GM12878 (cell line): ENCODE results near the gene C2orf68. TPM values are rescaled to one million over a fixed set of nuclear protein-coding genes. Genes with fewer than 3 reads are reported as not detected.

Experiments
- ATAC-seq: fragments of 200-7000 bp; cut with Tn5 transposase; 3 replicates; pipeline ENCODE4 v1.9.1; 2020; ENCODE audit warnings: mild to moderate bottlenecking, moderate library complexity
- BruUV-seq: library from RNA; stranded (reverse); fragments of 400-500 nt; replicated peaks from 2 replicates; lab custom pipeline; 2021; lab: Mats Ljungman, UMichigan
- CTCF ChIA-PET: fragments of 300-600 bp; sonication (Branson Sonifier 250); formaldehyde crosslinking; extraction: SDS; loops from one replicate; lab custom pipeline; 2021; ENCODE audit warnings: inconsistent platforms; lab: Yijun Ruan, JAX
- POLR2A ChIA-PET: fragments of 350-600 bp; formaldehyde crosslinking; extraction: SDS; loops from one replicate; lab custom pipeline; 2021; ENCODE audit warnings: inconsistent platforms; lab: Charles Lee
- RAD21 ChIA-PET: fragments of 300-600 bp; sonication (Branson Sonifier 250); formaldehyde crosslinking; loops from one replicate; lab custom pipeline; 2023; ENCODE audit warnings: antibody characterized with exemption; ENCODE audit not compliant: unreplicated experiment; lab: Charles Lee
- SMC1A ChIA-PET: fragments of 300-600 bp; sonication (Branson Sonifier 250); formaldehyde crosslinking; loops from one replicate; lab custom pipeline; 2023; ENCODE audit not compliant: unreplicated experiment, uncharacterized antibody; lab: Charles Lee
- DNase-seq: peaks from one replicate; pipeline ENCODE4 v3.0.0-alpha.2; 2011; ENCODE audit warnings: low read depth, low spot score
- FAIRE-seq: peaks from 3 replicates; lab custom pipeline; 2011; peaks lifted over from hg19 to GRCh38; lab: Jason Lieb, UNC
- H2AFZ ChIP-seq: 2 replicates; pipeline ENCODE4 v1.6.0; 2011; ENCODE audit warnings: low read depth, low read length, control low read depth; ENCODE audit not compliant: control insufficient read depth
- H3K27ac ChIP-seq: 2 replicates; pipeline ENCODE4 v1.5.1; 2011; ENCODE audit warnings: control low read depth; ENCODE audit not compliant: control insufficient read depth, insufficient read depth
- H3K27me3 ChIP-seq, 2 experiments: replicated peaks in 1 of 2; 2 replicates each; pipeline versions ENCODE4 v1.6.0 to v1.6.1; 2011; ENCODE audit warnings: low read length in 1 of 2; ENCODE audit not compliant: control insufficient read depth in 2 of 2, insufficient read depth in 2 of 2
- H3K36me3 ChIP-seq, 2 experiments: 2 replicates each; pipeline ENCODE4 v1.5.1; 2011; ENCODE audit warnings: low read length in 1 of 2; ENCODE audit not compliant: control insufficient read depth in 2 of 2, insufficient read depth in 2 of 2
- H3K4me1 ChIP-seq: 2 replicates; pipeline ENCODE4 v1.6.1; 2011; ENCODE audit warnings: mild to moderate bottlenecking, low read length, moderate library complexity, mixed read lengths; ENCODE audit not compliant: control insufficient read depth, insufficient read depth
- H3K4me2 ChIP-seq: 2 replicates; pipeline ENCODE4 v1.6.0; 2011; ENCODE audit warnings: control low read depth; ENCODE audit not compliant: control insufficient read depth, insufficient read depth
- H3K4me3 ChIP-seq: fragments of 200-600 bp; sonication (generic); 2 replicates; pipeline ENCODE4 v1.5.1; 2016
- H3K79me2 ChIP-seq: 2 replicates; pipeline ENCODE4 v1.6.0; 2011; ENCODE audit warnings: low read length; ENCODE audit not compliant: control insufficient read depth, insufficient read depth
- H3K9ac ChIP-seq: 2 replicates; pipeline ENCODE4 v1.8.0; 2011; ENCODE audit warnings: low read length, control low read depth, mixed read lengths; ENCODE audit not compliant: control insufficient read depth, insufficient read depth
- H3K9me3 ChIP-seq: replicated peaks from 3 replicates; pipeline ENCODE4 v1.5.1; 2011; ENCODE audit warnings: mild to moderate bottlenecking, low read length; ENCODE audit not compliant: control insufficient read depth, insufficient read depth
- H4K20me1 ChIP-seq: 2 replicates; pipeline ENCODE4 v1.6.0; 2011; ENCODE audit not compliant: control insufficient read depth, insufficient read depth
- ATF7 ChIP-seq: fragments of 450-650 bp; IDR thresholded peaks from 2 replicates; pipeline ENCODE4 v1.6.1; 2016; ENCODE audit warnings: low read depth, mild to moderate bottlenecking
- EGR1 ChIP-seq, 2 experiments: IDR thresholded peaks; 1 replicate in 1 of 2; 2 replicates in 1 of 2; pipeline ENCODE4 v1.6.1; 2011 to 2012; ENCODE audit warnings: low read depth in 2 of 2, low read length in 2 of 2, borderline replicate concordance in 1 of 2, mild to moderate bottlenecking in 1 of 2, moderate library complexity in 1 of 2
- IKZF2 ChIP-seq, 2 experiments: fragments of 450-650 bp; IDR thresholded peaks; 2 replicates each; pipeline ENCODE4 v1.6.1; 2017; ENCODE audit warnings: mild to moderate bottlenecking in 2 of 2, moderate library complexity in 2 of 2
- KDM1A ChIP-seq: fragments of 200-600 bp; sonication (generic); IDR thresholded peaks from 2 replicates; pipeline ENCODE4 v1.6.1; 2016; ENCODE audit warnings: borderline replicate concordance
- MEF2A ChIP-seq: IDR thresholded peaks from 2 replicates; pipeline ENCODE4 v1.6.1; 2011; ENCODE audit warnings: low read depth, mild to moderate bottlenecking, low read length, moderate library complexity; ENCODE audit not compliant: insufficient read depth
- MTA2 ChIP-seq: fragments of 450-650 bp; IDR thresholded peaks from 2 replicates; pipeline ENCODE4 v1.6.1; 2016; ENCODE audit warnings: low read depth, mild to moderate bottlenecking, moderate library complexity
- NBN ChIP-seq: fragments of 450-650 bp; IDR thresholded peaks from 2 replicates; pipeline ENCODE4 v1.6.1; 2016
- RCOR1 ChIP-seq: conservative IDR thresholded peaks from 2 replicates; pipeline ENCODE4 v1.6.1; 2012; ENCODE audit warnings: low read depth, low read length, improper control_type of control experiment
- SMARCA5 ChIP-seq: fragments of 450-650 bp; IDR thresholded peaks from 2 replicates; pipeline ENCODE4 v1.6.1; 2017; ENCODE audit warnings: mild to moderate bottlenecking
- SREBF1 ChIP-seq: IDR thresholded peaks from 2 replicates; pipeline ENCODE4 v1.6.1; 2012; ENCODE audit warnings: mild to moderate bottlenecking, low read length
- SREBF2 ChIP-seq: IDR thresholded peaks from 2 replicates; pipeline ENCODE4 v1.6.1; 2012; ENCODE audit warnings: mild to moderate bottlenecking, low read length
- STAT1 ChIP-seq: fragments of 450-650 bp; conservative IDR thresholded peaks from 2 replicates; pipeline ENCODE4 v1.6.1; 2014; ENCODE audit warnings: antibody characterized with exemption, mild to moderate bottlenecking
- WGBS: methylation state at CpG from one replicate; pipeline ENCODE4 v1.1.6; 2016; ENCODE audit warnings: low lambda C conversion rate; ENCODE audit not compliant: insufficient replicate concordance, insufficient coverage; ENCODE audit errors: missing lambda C conversion rate; 5-methylcytosine and 5-hydroxymethylcytosine counted together
- in situ Hi-C: fragments of 300-500 bp; cut with MboI; formaldehyde crosslinking; loops from 9 replicates; pipeline ENCODE4 v1.14.3; 2018; ENCODE audit warnings: mixed read lengths
- intact Hi-C: fragments of 100-400 bp; cut with micrococcal nuclease; formaldehyde crosslinking; loops from one replicate; pipeline ENCODE4 v1.14.2; 2022; ENCODE audit not compliant: unreplicated experiment
- polyA plus RNA-seq, 11 experiments: library from polyadenylated mRNA; depleted of rRNA in 4 of 11; unstranded in 6 of 11; stranded (reverse) in 5 of 11; fragments of >200 nt; fragmentation: Nextera tagmentation in 4 of 11; fragmentation: Illumina TruSeq in 1 of 11; extraction: Ambion mirVana in 4 of 11; extraction: Trizol in 1 of 11; gene quantifications; 1 replicate in 1 of 11; 2 replicates in 10 of 11; pipeline versions ENCODE4 v1.2.1 to v1.2.3, GENCODE V29; 2011 to 2016; ENCODE audit warnings: inconsistent platforms in 2 of 11, missing spikeins in 2 of 11, low read depth in 1 of 11
- total RNA-seq, 4 experiments: library from RNA; depleted of rRNA in 3 of 4; stranded (reverse); fragments of >200 nt in 3 of 4; fragmentation: Illumina TruSeq in 1 of 4; extraction: Trizol in 1 of 4; gene quantifications; 2 replicates each; pipeline versions ENCODE4 v1.2.1 to v1.2.3, GENCODE V29; 2013 to 2021
- TF ChIP-seq, protein P1 (sequence below): IDR thresholded peaks from 2 replicates; pipeline ENCODE4 v1.6.1; 2012; ENCODE audit warnings: low read depth, low read length, improper control_type of control experiment
- TF ChIP-seq, protein P2 (sequence below): fragments of 450-650 bp; IDR thresholded peaks from 2 replicates; pipeline ENCODE4 v1.6.1; 2014; ENCODE audit warnings: mild to moderate bottlenecking
- TF ChIP-seq, protein P3 (sequence below): IDR thresholded peaks from 2 replicates; pipeline ENCODE4 v1.6.1; 2012; ENCODE audit warnings: low read depth, low read length, improper control_type of control experiment
- TF ChIP-seq, protein P4 (sequence below): IDR thresholded peaks from 2 replicates; pipeline ENCODE4 v1.6.1; 2011; ENCODE audit warnings: mild to moderate bottlenecking, low read depth, low read length, moderate library complexity; ENCODE audit not compliant: insufficient replicate concordance
- TF ChIP-seq, protein P5 (sequence below): fragments of 450-650 bp; IDR thresholded peaks from 2 replicates; pipeline ENCODE4 v1.6.1; 2017; ENCODE audit warnings: mild to moderate bottlenecking, low read depth, inconsistent platforms; ENCODE audit not compliant: poor library complexity, severe bottlenecking
- TF ChIP-seq, protein P6 (sequence below): fragments of 450-650 bp; IDR thresholded peaks from 2 replicates; pipeline ENCODE4 v1.6.1; 2017; ENCODE audit warnings: low read depth, mild to moderate bottlenecking, moderate library complexity

C2orf68 gene
- total and polyA plus RNA-seq, 10 of the 15 experiments (the other 5 are each of a cell fraction or from before 2014, with no cell fraction given) = 12.7 to 56.1 (median 28.4) TPM

DNA sequence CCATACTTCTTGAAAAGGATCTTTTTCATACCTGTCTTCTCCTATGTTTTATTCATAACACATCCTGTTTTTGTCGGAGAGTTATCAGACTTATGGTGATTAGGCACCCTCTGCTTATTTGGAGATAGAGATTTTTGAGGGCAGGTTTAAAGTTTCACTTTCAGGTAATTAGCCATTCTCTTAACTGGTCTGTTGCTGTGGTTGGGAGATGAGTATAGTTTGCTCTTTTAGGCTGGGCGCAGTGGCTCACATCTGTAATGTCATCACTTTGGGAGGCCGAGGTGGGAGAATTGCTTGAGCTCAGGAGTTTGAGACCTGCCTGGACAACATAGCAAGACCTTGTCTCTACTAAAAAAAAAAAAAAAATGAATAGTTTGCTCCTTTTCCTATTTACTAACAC, 30.9 kb upstream of the C2orf68 start:
- Histone ChIP-seq H2AFZ (no peak overlapping the region), H4K20me1 (no peaks in the 10 kb centered on the region), H3K27ac (no peak overlapping the region), H3K27me3 (no peaks in the 10 kb centered on the region), H3K4me1 (peaks cover 8% of the 10 kb centered on the region), H3K79me2 (no peaks in the 10 kb centered on the region), H3K9ac (no peak overlapping the region), H3K36me3 (peaks cover 22 to 39% of the 10 kb centered on the region in 2 experiments), H3K4me3 (no peak overlapping the region), H3K9me3 (no peaks in the 10 kb centered on the region), H3K4me2 (peak overlapping the region; percentile 39; the same call in 1 of the 2 replicates)
- ChIA-PET POLR2A (interaction anchor here (0.6 to 1.2 kb wide), 4 partner anchors 15 to 195 kb away, joined by 3 read pairs; no protein-coding TSS in a partner anchor), SMC1A (interaction anchor here (1.1 to 2.0 kb wide), 4 partner anchors 60 to 174 kb away, joined by 3 to 6 read pairs (median 3); no protein-coding TSS in a partner anchor), RAD21 (no interaction called here), CTCF (interaction anchor here (1.0 to 2.2 kb wide), 3 partner anchors 17 to 64 kb away, joined by 3 to 9 read pairs (median 7); no protein-coding TSS in a partner anchor)
- ATAC-seq (peak; percentile 99), DNase-seq (peak; percentile 42), FAIRE-seq (peak; percentile 62)
- no TSS peak for BruUV-seq
- WGBS = 39% methylated on average over 3 of the region's 3 CpGs
- intact Hi-C loops (no loop called here), in situ Hi-C loops (no loop called here)
- TF ChIP-seq, protein P1, sequence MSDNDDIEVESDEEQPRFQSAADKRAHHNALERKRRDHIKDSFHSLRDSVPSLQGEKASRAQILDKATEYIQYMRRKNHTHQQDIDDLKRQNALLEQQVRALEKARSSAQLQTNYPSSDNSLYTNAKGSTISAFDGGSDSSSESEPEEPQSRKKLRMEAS = no peak
- TF ChIP-seq, protein P2, sequence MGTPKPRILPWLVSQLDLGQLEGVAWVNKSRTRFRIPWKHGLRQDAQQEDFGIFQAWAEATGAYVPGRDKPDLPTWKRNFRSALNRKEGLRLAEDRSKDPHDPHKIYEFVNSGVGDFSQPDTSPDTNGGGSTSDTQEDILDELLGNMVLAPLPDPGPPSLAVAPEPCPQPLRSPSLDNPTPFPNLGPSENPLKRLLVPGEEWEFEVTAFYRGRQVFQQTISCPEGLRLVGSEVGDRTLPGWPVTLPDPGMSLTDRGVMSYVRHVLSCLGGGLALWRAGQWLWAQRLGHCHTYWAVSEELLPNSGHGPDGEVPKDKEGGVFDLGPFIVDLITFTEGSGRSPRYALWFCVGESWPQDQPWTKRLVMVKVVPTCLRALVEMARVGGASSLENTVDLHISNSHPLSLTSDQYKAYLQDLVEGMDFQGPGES = no peak
- TF ChIP-seq IKZF2 (IDR thresholded peaks at IDR 0.05) = peak; percentile 30 to 57; a peak in 3 of 4 replicates
- TF ChIP-seq SMARCA5 = no peak
- no peak for TF ChIP-seq STAT1
- no peak for TF ChIP-seq NBN
- TF ChIP-seq, protein P3, sequence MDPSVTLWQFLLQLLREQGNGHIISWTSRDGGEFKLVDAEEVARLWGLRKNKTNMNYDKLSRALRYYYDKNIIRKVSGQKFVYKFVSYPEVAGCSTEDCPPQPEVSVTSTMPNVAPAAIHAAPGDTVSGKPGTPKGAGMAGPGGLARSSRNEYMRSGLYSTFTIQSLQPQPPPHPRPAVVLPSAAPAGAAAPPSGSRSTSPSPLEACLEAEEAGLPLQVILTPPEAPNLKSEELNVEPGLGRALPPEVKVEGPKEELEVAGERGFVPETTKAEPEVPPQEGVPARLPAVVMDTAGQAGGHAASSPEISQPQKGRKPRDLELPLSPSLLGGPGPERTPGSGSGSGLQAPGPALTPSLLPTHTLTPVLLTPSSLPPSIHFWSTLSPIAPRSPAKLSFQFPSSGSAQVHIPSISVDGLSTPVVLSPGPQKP = no peak
- TF ChIP-seq, protein P4, sequence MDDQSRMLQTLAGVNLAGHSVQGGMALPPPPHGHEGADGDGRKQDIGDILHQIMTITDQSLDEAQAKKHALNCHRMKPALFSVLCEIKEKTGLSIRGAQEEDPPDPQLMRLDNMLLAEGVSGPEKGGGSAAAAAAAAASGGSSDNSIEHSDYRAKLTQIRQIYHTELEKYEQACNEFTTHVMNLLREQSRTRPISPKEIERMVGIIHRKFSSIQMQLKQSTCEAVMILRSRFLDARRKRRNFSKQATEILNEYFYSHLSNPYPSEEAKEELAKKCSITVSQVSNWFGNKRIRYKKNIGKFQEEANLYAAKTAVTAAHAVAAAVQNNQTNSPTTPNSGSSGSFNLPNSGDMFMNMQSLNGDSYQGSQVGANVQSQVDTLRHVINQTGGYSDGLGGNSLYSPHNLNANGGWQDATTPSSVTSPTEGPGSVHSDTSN = no peak
- TF ChIP-seq, protein P5, sequence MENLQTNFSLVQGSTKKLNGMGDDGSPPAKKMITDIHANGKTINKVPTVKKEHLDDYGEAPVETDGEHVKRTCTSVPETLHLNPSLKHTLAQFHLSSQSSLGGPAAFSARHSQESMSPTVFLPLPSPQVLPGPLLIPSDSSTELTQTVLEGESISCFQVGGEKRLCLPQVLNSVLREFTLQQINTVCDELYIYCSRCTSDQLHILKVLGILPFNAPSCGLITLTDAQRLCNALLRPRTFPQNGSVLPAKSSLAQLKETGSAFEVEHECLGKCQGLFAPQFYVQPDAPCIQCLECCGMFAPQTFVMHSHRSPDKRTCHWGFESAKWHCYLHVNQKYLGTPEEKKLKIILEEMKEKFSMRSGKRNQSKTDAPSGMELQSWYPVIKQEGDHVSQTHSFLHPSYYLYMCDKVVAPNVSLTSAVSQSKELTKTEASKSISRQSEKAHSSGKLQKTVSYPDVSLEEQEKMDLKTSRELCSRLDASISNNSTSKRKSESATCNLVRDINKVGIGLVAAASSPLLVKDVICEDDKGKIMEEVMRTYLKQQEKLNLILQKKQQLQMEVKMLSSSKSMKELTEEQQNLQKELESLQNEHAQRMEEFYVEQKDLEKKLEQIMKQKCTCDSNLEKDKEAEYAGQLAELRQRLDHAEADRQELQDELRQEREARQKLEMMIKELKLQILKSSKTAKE = peak; percentile 48
- TF ChIP-seq, protein P6, sequence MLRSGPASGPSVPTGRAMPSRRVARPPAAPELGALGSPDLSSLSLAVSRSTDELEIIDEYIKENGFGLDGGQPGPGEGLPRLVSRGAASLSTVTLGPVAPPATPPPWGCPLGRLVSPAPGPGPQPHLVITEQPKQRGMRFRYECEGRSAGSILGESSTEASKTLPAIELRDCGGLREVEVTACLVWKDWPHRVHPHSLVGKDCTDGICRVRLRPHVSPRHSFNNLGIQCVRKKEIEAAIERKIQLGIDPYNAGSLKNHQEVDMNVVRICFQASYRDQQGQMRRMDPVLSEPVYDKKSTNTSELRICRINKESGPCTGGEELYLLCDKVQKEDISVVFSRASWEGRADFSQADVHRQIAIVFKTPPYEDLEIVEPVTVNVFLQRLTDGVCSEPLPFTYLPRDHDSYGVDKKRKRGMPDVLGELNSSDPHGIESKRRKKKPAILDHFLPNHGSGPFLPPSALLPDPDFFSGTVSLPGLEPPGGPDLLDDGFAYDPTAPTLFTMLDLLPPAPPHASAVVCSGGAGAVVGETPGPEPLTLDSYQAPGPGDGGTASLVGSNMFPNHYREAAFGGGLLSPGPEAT = no peak
- no peak for TF ChIP-seq SREBF2
- TF ChIP-seq ATF7 = peak; percentile 43
- no peak for TF ChIP-seq SREBF1
- TF ChIP-seq EGR1 (IDR thresholded peaks at IDR 0.05; ENCODE audit: borderline replicate concordance in 1 of 2, low read depth in 2 of 2, low read length in 2 of 2) = no peak
- 0 out of 2 replicates have a peak, but pooled peaks have one; percentile 69 for TF ChIP-seq RCOR1
- peak; percentile 90 for TF ChIP-seq MTA2
- TF ChIP-seq KDM1A = no peak
- no peak for TF ChIP-seq MEF2A
